SU-DHL-6 (cell line): ENCODE data around the gene ETV1.

Experiments used
- H2AFZ ChIP-seq: fragments of 200-600 bp; sonication (generic); 2 replicates; pipeline ENCODE4 v1.6.1; 2014; ENCODE audit warnings: low read depth, mild to moderate bottlenecking, moderate library complexity, mixed read lengths, antibody characterized with exemption, low read length; ENCODE audit not compliant: severe bottlenecking
- H3F3A ChIP-seq: fragments of 200-600 bp; shearing (Covaris generic); 2 replicates; pipeline ENCODE4 v1.6.0; 2016; ENCODE audit warnings: antibody characterized with exemption, mild to moderate bottlenecking; ENCODE audit not compliant: insufficient read depth
- H3K27ac ChIP-seq: fragments of 200-600 bp; sonication (generic); 2 replicates; pipeline ENCODE4 v1.5.1; 2016; ENCODE audit warnings: low read depth, mild to moderate bottlenecking, low read length, moderate library complexity, mixed read lengths
- H3K27me3 ChIP-seq: fragments of 200-600 bp; sonication (generic), shearing (Covaris generic); 2 replicates; pipeline ENCODE4 v1.6.0; 2014; ENCODE audit warnings: mild to moderate bottlenecking, low read length
- H3K36me3 ChIP-seq: fragments of 200-600 bp; sonication (generic); 2 replicates; pipeline ENCODE4 v1.6.1; 2014; ENCODE audit warnings: mild to moderate bottlenecking, low read length, mixed read lengths
- H3K4me2 ChIP-seq: fragments of 300-600, 200-600 bp; shearing (Covaris generic), sonication (generic); 2 replicates; pipeline ENCODE4 v1.6.0; 2014; ENCODE audit warnings: low read length, low read depth, mild to moderate bottlenecking; ENCODE audit not compliant: poor library complexity, severe bottlenecking
- H3K4me3 ChIP-seq: fragments of 200-600 bp; sonication (generic); 2 replicates; pipeline ENCODE4 v1.5.1; 2014; ENCODE audit warnings: antibody characterized with exemption, low read length, mild to moderate bottlenecking, mixed read lengths; ENCODE audit not compliant: insufficient read depth, poor library complexity, severe bottlenecking
- H3K79me2 ChIP-seq: fragments of 200-600 bp; sonication (generic); 2 replicates; pipeline ENCODE4 v1.6.1; 2014; ENCODE audit warnings: mild to moderate bottlenecking, low read length, moderate library complexity; ENCODE audit not compliant: insufficient read depth
- H3K9ac ChIP-seq: fragments of 200-600 bp; sonication (generic); 2 replicates; pipeline ENCODE4 v1.7.0; 2014; ENCODE audit warnings: mild to moderate bottlenecking, low read length
- H3K9me2 ChIP-seq: fragments of 200-600 bp; sonication (generic); replicated peaks from 2 replicates; pipeline ENCODE4 v1.6.1; 2014; ENCODE audit warnings: low read length; ENCODE audit not compliant: insufficient read depth
- H3K9me3 ChIP-seq: fragments of 200-600 bp; sonication (generic); 2 replicates; pipeline ENCODE4 v1.6.1; 2014; ENCODE audit warnings: low read length, mixed read lengths; ENCODE audit not compliant: insufficient read depth
- H4K20me1 ChIP-seq: fragments of 200-600 bp; sonication (generic); 2 replicates; pipeline ENCODE4 v1.6.1; 2014; ENCODE audit warnings: low read depth, mild to moderate bottlenecking, antibody characterized with exemption, low read length, moderate library complexity, mixed read lengths
- CTCF ChIP-seq: fragments of 200-600 bp; sonication (generic); IDR thresholded peaks from one replicate; pipeline ENCODE4 v1.5.1; 2017; ENCODE audit warnings: antibody characterized with exemption, mild to moderate bottlenecking, low read length, moderate library complexity; ENCODE audit not compliant: insufficient read depth, poor library complexity, severe bottlenecking
- EZH2phosphoT487 ChIP-seq: fragments of 200-600 bp; sonication (generic), shearing (Covaris generic); conservative IDR thresholded peaks from 2 replicates; pipeline ENCODE4 v1.6.1; 2018; ENCODE audit warnings: mild to moderate bottlenecking, antibody characterized with exemption, low read length, moderate library complexity, mixed read lengths

The ETV1 gene

DNA sequence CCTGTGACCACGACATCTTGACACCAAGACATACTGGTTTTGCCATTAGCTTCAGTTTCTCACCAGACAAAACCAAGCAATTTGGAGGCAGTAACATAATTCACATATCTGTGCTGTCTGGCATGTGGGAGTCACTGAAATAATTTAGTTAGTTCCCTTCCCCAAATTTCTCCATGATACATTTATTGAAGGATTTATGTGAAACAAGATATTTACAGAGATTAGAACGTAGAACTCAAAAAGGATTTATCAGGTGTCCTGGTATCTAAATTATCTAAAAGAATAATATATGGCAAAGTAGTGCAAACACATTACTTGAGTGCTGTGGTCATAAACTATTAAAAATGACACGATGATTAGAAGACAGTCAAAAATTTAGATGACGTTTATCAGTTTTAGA lies 98.7 kb downstream of the ETV1 start:
- Histone ChIP-seq H3K4me3 (no peak overlapping the region), H4K20me1 (no peaks in the 10 kb centered on the region), H2AFZ (no peak overlapping the region), H3K27me3 (no peaks in the 10 kb centered on the region), H3K79me2 (no peaks in the 10 kb centered on the region), H3K4me2 (no peak overlapping the region), H3K9ac (no peak overlapping the region), H3F3A (no peaks in the 10 kb centered on the region), H3K36me3 (no peaks in the 10 kb centered on the region), H3K9me2 (no peaks in the 10 kb centered on the region), H3K9me3 (no peaks in the 10 kb centered on the region), H3K27ac (no peak overlapping the region)
- TF ChIP-seq CTCF: no peak
- TF ChIP-seq EZH2phosphoT487: no peak

DNA sequence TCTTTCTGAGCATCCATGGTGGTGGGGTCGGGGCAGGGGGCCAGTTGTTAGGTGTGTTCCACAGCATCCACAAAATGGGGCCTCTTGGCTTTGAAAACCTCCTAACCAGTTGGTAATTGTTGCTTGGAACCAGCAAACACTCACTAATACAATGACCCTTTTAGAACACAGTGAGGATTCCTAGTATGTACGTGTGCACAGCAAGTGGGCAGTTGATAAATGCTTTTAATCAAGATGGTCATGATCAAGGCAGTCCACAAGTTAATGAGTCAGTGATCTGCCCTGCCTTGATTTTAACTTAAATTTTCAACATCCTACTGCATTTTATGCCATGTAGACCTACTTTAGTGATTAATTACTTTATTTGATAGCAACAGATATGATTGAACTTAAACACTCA lies 103.1 kb downstream of the ETV1 start:
- Histone ChIP-seq H3K9me2 (no peaks in the 10 kb centered on the region), H4K20me1 (no peaks in the 10 kb centered on the region), H3K27me3 (no peaks in the 10 kb centered on the region), H3F3A (no peaks in the 10 kb centered on the region), H3K36me3 (no peaks in the 10 kb centered on the region), H3K27ac (no peak overlapping the region), H2AFZ (no peak overlapping the region), H3K9ac (no peak overlapping the region), H3K4me2 (no peak overlapping the region), H3K79me2 (no peaks in the 10 kb centered on the region), H3K9me3 (no peaks in the 10 kb centered on the region), H3K4me3 (no peak overlapping the region)
- TF ChIP-seq EZH2phosphoT487 (no peak), CTCF (no peak)

DNA sequence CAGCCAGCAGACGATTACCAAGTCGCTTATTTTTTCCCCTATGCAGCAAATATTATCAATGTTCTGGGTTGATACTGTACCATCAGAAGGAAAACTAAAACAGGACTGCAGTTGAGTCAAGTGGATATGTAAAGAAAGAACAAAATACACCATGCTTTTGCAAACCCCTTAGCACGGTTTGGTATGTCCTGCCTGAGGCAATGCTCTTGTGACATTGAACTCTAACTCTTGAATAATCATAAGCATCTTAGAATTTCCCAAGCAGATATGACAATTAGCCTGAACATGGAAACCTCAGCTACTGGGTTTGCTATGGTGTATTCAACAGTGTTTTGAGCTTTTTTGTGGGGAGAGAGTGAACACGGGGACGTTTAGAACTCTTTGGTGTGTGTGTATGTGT lies 107.4 kb downstream of the ETV1 start:
- no peak overlapping the region for H2AFZ ChIP-seq
- H3K36me3 ChIP-seq: no peaks in the 10 kb centered on the region
- H4K20me1 ChIP-seq: no peaks in the 10 kb centered on the region
- H3K27ac ChIP-seq: no peak overlapping the region
- H3F3A ChIP-seq: no peaks in the 10 kb centered on the region
- no peak overlapping the region for H3K4me3 ChIP-seq
- H3K9ac ChIP-seq: no peak overlapping the region
- no peaks in the 10 kb centered on the region for H3K9me2 ChIP-seq
- H3K9me3 ChIP-seq: no peaks in the 10 kb centered on the region
- no peaks in the 10 kb centered on the region for H3K27me3 ChIP-seq
- H3K79me2 ChIP-seq: no peaks in the 10 kb centered on the region
- TF ChIP-seq EZH2phosphoT487 (no peak), CTCF (no peak)
- H3K4me2 ChIP-seq: no peak overlapping the region

GRCh38 chr7:13880789-13881188 lies 108.7 kb downstream of the ETV1 start:
- H3K9ac ChIP-seq: no peak overlapping the region
- no peak overlapping the region for H3K4me3 ChIP-seq
- H3K27me3 ChIP-seq: no peaks in the 10 kb centered on the region
- no peaks in the 10 kb centered on the region for H3K36me3 ChIP-seq
- H3K9me3 ChIP-seq: no peaks in the 10 kb centered on the region
- H3K9me2 ChIP-seq: no peaks in the 10 kb centered on the region
- H2AFZ ChIP-seq: no peak overlapping the region
- no peaks in the 10 kb centered on the region for H3K79me2 ChIP-seq
- H3K27ac ChIP-seq: no peak overlapping the region
- H3K4me2 ChIP-seq: no peak overlapping the region
- H3F3A ChIP-seq: no peaks in the 10 kb centered on the region
- TF ChIP-seq EZH2phosphoT487 (no peak), CTCF (no peak)
- no peaks in the 10 kb centered on the region for H4K20me1 ChIP-seq
